Articular chondrocyte of knee joint (primary cell): ENCODE measurements around the gene DDX20. TPM values are rescaled to one million over a fixed set of nuclear protein-coding genes. Genes with fewer than 3 reads are reported as not detected.

Source experiments
- small RNA-seq: library from RNA; depleted of rRNA; stranded (forward); fragments of <200 nt; gene quantifications from one replicate; pipeline ENCODE3, GENCODE V24; 2012
- total RNA-seq: library from RNA; depleted of rRNA; stranded (reverse); fragments of >200 nt; gene quantifications from 2 replicates; pipeline ENCODE4 v1.2.3, GENCODE V29; 2012

DDX20 gene, protein sequence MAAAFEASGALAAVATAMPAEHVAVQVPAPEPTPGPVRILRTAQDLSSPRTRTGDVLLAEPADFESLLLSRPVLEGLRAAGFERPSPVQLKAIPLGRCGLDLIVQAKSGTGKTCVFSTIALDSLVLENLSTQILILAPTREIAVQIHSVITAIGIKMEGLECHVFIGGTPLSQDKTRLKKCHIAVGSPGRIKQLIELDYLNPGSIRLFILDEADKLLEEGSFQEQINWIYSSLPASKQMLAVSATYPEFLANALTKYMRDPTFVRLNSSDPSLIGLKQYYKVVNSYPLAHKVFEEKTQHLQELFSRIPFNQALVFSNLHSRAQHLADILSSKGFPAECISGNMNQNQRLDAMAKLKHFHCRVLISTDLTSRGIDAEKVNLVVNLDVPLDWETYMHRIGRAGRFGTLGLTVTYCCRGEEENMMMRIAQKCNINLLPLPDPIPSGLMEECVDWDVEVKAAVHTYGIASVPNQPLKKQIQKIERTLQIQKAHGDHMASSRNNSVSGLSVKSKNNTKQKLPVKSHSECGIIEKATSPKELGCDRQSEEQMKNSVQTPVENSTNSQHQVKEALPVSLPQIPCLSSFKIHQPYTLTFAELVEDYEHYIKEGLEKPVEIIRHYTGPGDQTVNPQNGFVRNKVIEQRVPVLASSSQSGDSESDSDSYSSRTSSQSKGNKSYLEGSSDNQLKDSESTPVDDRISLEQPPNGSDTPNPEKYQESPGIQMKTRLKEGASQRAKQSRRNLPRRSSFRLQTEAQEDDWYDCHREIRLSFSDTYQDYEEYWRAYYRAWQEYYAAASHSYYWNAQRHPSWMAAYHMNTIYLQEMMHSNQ
- total RNA-seq, result 14.2 and 15.0 TPM in 2 replicates

GRCh38 chr1:111755331-111756123, at the start of gene DDX20:
DDX20 (plus strand) TSS chr1:111755901; CDS start chr1:111755925, 24 bp downstream.

DNA sequence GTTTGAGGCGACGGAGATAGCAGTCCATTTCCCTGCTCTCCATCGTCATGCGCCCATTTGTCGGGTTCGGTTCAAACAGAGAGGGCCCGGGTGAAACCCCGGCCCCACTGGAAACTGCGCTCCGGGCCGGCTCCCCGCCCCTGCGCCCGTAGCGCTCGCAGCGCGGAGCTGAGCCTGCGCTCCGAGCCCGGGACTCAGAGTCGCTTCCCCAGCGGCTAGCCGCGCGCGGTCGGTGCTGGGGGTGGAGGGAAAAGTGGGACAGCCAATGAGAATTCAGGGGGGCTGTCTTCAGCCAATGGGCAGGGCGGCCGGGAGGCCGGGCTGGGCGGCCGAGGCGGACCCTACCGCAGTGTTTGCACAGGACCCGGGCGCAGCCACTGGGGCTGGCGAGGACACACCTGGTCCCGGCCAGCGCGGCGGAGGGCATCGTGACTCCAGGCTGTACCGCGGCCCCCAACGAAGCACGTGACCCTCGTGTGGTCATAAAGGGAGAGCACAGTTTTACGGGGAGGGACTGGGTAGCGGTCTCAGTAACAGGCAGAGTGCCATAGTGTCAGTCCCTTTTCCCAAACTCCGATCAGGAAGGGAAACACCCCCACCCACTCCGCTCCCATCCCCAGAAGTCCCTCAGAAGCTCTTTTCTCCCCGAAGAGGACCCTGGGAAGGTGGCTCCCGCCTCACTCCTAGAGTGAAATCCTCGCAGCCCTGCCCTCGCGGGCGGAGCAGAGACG, 16.3 kb upstream of the DDX20 start, which contains the start of gene INKA2:
TSS of gene INKA2 (minus strand) at position 202 of the 731 bp plus-strand sequence. CDS start at position 49, 153 bp downstream.

Small RNAs within 50 kb of the gene (small RNA-seq; reads per million reads assigned to genes)
- gene INKA2, result 1.8 reads per million, percentile 68 among the genes with 10 or more reads in this experiment

Other genes with a start within 250 kb of the DDX20 start
- 33.1 and 37.1 TPM in 2 replicates for gene RAP1A, start 136.1 kb upstream of the DDX20 start, total RNA-seq
- gene INKA2, start 16.5 kb upstream of the DDX20 start, total RNA-seq, result 0.65 and 1.5 TPM in 2 replicates
- gene KCND3, start 233.8 kb downstream of the DDX20 start, total RNA-seq, result 4.4 and 11.8 TPM in 2 replicates